Activated naive CD8-positive, alpha-beta T cell treated with anti-CD3 and anti-CD28 coated beads, Interleukin-2, amount 50 U/mL, for 16 hours (primary cell): ENCODE results near the gene FAM53A.

Experiments
- DNase-seq: peaks from one replicate; pipeline ENCODE4 v3.0.0-alpha.2; 2020; ENCODE audit warnings: low read depth, low spot score

FAM53A gene

GRCh38 chr4:1623821-1624518 is 60.1 kb downstream of the FAM53A start:
- no peak for DNase-seq

GRCh38 chr4:1623400-1623799 is 60.7 kb downstream of the FAM53A start:
- DNase-seq, result no peak

DNA sequence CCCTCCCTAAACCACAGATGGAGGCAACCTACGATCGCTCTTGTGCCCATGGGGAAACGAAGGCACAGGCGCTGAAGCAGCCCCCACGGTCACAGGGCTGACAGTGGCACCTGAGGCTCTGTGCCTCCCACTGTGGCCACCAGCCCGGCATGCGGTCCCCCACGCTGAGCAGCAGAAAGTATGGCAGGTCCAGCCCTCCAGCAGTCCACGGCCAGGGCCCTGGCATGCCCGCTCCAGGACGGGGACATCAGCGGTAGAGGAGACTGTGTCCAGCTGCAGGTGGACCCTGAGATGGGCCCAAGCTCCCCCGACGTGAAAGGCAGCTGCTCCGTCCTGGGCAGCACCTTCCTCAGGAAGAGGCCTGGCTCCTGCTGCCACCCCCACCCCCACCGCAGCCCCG is 61.2 kb downstream of the FAM53A start:
- no peak for DNase-seq

DNA sequence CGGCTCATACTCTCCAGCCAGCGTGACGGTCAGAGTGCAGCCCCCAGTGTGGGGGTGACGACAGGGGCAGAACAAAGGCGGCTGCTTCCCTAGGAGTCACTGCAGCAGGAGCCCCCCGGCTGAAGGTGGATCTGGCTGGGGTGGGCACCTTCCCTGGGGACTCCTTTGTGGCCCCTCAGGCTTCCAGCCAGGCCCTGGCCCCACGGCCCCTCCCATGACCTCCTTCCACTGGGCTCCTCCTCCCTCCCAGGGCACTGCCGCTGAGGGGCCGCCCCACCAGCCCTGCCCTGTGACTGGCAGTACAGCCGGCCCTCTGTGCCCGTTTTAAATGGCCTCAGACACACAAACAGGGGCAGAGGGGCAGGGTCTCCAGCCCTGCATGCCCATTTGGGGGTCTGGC is 61.9 kb downstream of the FAM53A start:
- DNase-seq, result no peak

- no peak for DNase-seq
These were observed 62.6 kb downstream of the FAM53A start for GRCh38 chr4:1621526-1621925.

DNA sequence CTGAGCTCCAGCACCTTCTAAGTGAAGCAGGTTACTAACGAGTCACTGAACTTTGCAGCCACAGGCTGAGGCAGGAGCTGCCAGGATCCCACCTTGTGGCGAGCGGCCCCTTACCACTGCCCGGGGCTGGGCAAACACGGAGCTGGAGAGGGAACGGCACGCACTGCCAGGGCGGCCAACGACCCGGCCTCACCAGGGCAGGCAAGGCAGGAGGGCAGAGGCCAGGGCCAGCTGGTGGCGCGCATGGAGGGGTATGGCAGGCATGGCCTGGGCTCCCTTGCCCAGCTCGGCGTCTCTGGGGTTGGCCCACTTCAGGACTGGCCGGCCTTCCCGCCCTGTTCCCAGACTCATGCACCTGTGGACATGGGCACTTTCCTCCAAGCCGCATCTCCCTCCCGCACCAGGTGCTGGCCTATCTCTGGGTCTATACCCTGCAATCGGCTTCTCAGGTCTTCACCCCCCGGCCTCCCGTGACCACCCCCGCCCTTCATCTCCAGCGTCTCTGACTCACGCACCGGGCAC is 64.9 kb downstream of the FAM53A start:
- DNase-seq, result no peak

DNA sequence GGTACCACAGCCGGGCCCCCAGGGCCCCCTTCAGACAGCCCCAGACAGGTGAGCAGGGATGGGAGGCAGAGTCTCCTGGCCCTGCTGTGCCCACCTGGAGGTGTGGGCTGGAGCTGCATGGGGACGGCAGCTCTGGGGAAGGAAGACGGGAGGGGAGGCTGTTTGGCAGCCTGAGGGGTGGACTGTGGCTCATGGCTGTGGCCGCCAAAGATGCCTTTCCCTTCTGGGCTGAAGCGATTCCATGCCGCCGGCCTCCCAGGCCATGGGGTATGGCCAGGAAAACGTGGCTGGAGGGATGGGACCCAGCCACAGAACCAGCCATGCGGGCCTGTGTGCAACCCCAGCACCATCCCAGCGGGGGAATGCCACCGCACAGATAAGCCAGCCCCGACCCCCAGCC is 65.7 kb downstream of the FAM53A start:
- no peak for DNase-seq

GRCh38 chr4:1616557-1616930 is 67.6 kb downstream of the FAM53A start:
- no peak for DNase-seq

GRCh38 chr4:1615786-1616556 is 68.1 kb downstream of the FAM53A start:
- no peak for DNase-seq

DNA sequence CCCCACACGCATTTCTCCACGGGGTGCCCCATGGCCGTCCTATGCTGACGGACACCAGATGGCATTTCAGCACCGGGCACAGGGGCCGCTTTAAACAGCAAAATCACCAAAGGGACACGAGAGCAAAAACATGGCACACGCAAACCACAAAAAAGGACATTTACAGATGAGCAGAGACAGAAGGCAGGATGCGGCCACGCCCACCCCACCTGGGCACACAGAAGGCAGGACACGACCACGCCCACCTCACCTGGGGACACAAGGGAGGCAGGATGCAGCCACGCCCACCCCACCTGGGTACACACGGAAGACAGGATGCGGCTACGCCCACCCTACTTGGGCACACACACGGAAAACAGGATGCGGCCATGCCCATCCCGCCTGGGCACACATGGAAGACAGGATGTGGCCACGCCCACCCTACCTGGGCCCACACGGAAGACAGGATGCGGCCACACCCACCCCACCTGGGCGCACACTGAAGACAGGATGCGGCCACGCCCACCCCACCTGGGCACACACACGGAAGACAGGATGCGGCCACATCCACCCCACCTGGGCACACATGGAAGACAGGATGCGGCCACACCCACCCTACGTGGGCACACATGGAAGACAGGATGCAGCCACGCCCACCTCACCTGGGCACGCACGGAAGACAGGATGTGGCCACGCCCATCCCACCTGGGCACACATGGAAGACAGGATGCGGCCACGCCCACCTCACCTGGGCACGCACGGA is 69.1 kb downstream of the FAM53A start:
- no peak for DNase-seq

DNA sequence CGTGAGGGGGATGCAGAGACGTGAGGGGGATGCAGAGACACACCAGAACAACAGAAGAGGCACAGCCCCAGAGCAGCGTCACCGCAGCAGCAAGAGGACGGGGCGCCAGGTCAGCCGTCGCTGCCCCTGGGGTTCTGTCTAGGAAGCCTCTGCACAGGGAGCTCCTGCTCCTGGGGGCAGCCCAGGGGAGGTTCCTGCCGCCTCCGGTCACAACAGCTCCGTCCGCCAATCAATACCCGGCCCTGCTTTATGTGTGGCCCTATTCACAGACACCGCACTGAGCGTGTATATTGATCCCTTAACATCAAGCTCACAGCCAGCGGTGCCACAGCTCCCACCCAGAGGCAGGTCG is 69.6 kb downstream of the FAM53A start:
- DNase-seq, result no peak

GRCh38 chr4:1614049-1614448 is 70.1 kb downstream of the FAM53A start:
- no peak for DNase-seq

- DNase-seq, result no peak
These were observed 71.0 kb downstream of the FAM53A start for GRCh38 chr4:1613099-1613495.

GRCh38 chr4:1612278-1613098 is 71.6 kb downstream of the FAM53A start:
- DNase-seq, result no peak

- no peak for DNase-seq
These were observed 72.6 kb downstream of the FAM53A start for GRCh38 chr4:1611501-1611870.

- no peak for DNase-seq
These were observed 73.2 kb downstream of the FAM53A start for GRCh38 chr4:1610791-1611500.

DNA sequence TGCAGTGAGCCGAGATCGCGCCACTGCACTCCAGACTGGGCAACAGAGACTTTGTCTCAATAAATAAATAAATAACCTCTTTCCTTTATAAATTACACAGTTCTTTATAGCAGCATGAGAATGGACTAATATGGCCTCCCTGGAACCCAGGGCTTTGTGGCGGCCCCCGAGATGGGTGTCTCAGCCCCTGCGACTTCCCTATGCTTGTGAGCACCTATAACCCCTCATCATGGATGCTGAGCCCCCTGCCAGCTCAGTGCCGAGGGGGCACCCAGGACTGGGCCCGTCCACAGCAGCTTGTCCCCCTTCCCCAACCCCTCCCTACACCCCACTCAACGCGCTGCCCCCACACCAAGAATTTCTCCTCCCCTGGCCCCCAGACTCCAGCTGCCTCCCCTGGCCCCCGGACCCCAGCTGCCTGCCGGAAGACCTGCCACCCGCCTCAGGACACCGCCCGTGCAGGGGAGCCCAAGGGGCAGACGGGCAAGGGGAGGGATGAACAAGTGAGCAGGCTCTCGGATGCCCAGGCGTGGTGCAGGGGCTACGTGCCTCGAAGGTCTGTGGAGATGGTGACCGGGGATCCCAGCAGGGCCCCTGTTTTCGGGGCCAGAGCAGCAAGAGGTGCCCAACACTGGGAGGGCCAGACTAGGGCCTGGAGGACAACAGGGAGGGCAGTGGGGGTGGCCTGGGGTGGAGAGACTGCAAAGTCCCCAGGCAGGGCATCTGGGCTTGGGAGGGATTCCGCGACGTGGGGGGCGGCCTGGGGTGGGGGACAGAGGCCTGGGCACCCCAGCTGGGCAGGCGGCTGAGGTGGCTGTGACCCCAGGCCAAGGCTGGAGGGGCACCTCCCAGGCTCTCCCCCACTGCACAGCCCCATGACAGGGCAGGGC is 74.0 kb downstream of the FAM53A start:
- no peak for DNase-seq

GRCh38 chr4:1608821-1609500 is 75.2 kb downstream of the FAM53A start:
- no peak for DNase-seq

DNA sequence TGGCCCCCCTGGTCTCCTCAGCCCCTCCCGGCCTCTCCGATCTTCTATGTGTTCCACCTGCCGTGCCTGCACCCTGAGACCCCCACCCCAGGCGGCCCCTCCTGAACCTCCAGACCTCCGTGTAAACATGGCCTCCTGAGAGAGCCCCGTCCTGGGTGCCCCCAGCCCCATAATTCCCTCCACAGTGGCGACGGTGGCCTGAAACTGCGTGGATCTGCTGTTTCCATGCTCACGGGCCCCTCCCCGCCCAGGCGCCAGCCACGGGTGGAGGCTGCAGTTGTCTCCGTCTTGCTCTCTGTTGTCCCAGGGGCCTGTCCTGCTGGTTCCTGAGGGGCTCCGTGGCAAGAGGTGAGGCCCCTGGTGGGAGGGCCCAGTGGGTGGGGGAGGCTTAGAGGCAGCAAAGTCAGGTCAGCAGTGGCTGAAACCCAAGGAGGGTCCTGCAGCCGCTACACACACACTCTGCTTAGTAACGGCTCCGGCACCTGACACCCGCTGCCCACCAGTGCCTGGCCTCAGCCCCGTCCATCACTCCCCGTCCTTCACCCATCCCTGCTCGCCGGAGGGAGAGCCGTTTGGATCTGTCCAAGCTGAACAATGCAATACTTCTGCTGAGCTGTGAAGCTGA is 75.8 kb downstream of the FAM53A start:
- no peak for DNase-seq
